Measurements from ENCODE around the gene SPINT4.
"Not testable (repeated sequence)": the region's sequence is repeated elsewhere in the genome, so short reads cannot be mapped to it uniquely, and the experiment has no call there.

SPINT4 gene

GRCh38 chr20:45701873-45702272 is 20.3 kb upstream of the SPINT4 start, which contains the start of gene WFDC13:
Gene WFDC13 (plus strand): TSS chr20:45702038. CDS start chr20:45702124, 86 bp downstream.
- no peak for DNase-seq (ENCODE audit: low read depth)
- TF ChIP-seq CTCF (IDR thresholded peaks at IDR 0.05; ENCODE audit: low read depth, low read length, missing control alignments): no peak
- in situ Hi-C loops (cut with HindIII; ENCODE audit: low sequenced_read_pairs): no loop called here
- H3K4me3 ChIP-seq (ENCODE audit: low read depth, low read length): no peak within 1 kb of the TSS

GRCh38 chr20:45704969-45705637 is 17.0 kb upstream of the SPINT4 start, which contains the start of gene WFDC10B:
Gene WFDC10B (minus strand): TSS chr20:45705019. CDS start chr20:45685992, 19,027 bp downstream.
- in situ Hi-C loops (cut with HindIII; ENCODE audit: low sequenced_read_pairs): no loop called here
- no peak for TF ChIP-seq CTCF (IDR thresholded peaks at IDR 0.05; ENCODE audit: low read depth, low read length, missing control alignments)
- no peak for DNase-seq (ENCODE audit: low read depth)
- no peak within 1 kb of the TSS for H3K4me3 ChIP-seq (ENCODE audit: low read depth, low read length)

- DNase-seq (ENCODE audit: low read depth); in situ Hi-C loops (cut with HindIII; ENCODE audit: low sequenced_read_pairs); H3K4me3 ChIP-seq (ENCODE audit: low read depth, low read length): not testable (repeated sequence)
These were observed 5.9 kb upstream of the SPINT4 start for GRCh38 chr20:45716141-45716688.

- in situ Hi-C loops (cut with HindIII; ENCODE audit: low sequenced_read_pairs): no loop called here
These were observed 3.0 kb downstream of the SPINT4 start for GRCh38 chr20:45725134-45725533.

GRCh38 chr20:45727044-45727443 is 4.9 kb downstream of the SPINT4 start:
- TF ChIP-seq CTCF (IDR thresholded peaks at IDR 0.05; ENCODE audit: low read depth, low read length, missing control alignments): no peak
- no peak for DNase-seq (ENCODE audit: low read depth)
- no peak overlapping the region for H3K4me3 ChIP-seq (ENCODE audit: low read depth, low read length)
- in situ Hi-C loops (cut with HindIII; ENCODE audit: low sequenced_read_pairs): no loop called here

More at GRCh38 chr20:45725134-45725533, 3.0 kb downstream of the SPINT4 start:
- no peak for TF ChIP-seq CTCF (IDR thresholded peaks at IDR 0.05; ENCODE audit: low read depth, low read length, missing control alignments)
- DNase-seq (ENCODE audit: low read depth): no peak
- no peak overlapping the region for H3K4me3 ChIP-seq (ENCODE audit: low read depth, low read length)

GRCh38 chr20:45732199-45732598 is 10.1 kb downstream of the SPINT4 start:
- no peak overlapping the region for H3K4me3 ChIP-seq (ENCODE audit: low read depth, low read length)
- no peak for DNase-seq (ENCODE audit: low read depth)
- in situ Hi-C loops (cut with HindIII; ENCODE audit: low sequenced_read_pairs): no loop called here
- no peak for TF ChIP-seq CTCF (IDR thresholded peaks at IDR 0.05; ENCODE audit: low read depth, low read length, missing control alignments)

GRCh38 chr20:45735552-45735951 is 13.4 kb downstream of the SPINT4 start:
- in situ Hi-C loops (cut with HindIII; ENCODE audit: low sequenced_read_pairs): no loop called here
- TF ChIP-seq CTCF (IDR thresholded peaks at IDR 0.05; ENCODE audit: low read depth, low read length, missing control alignments): no peak
- H3K4me3 ChIP-seq (ENCODE audit: low read depth, low read length): no peak overlapping the region
- no peak for DNase-seq (ENCODE audit: low read depth)

Data from astrocyte of the cerebellum (primary cell).